AG04449 (cell line): Measurements from ENCODE around the gene FRMD5.

Experiments used
- CTCF ChIA-PET: fragments of 350-600 bp; formaldehyde crosslinking; extraction: SDS; loops from one replicate; lab custom pipeline; 2021; ENCODE audit warnings: antibody characterized with exemption; lab: Yijun Ruan, JAX
- POLR2A ChIA-PET: fragments of 400-600, 350-600 bp; formaldehyde crosslinking; extraction: SDS; loops from one replicate; lab custom pipeline; 2020; ENCODE audit warnings: antibody characterized with exemption, inconsistent platforms; lab: Yijun Ruan, JAX
- DNase-seq: peaks from one replicate; pipeline ENCODE4 v3.0.0-alpha.2; 2010; ENCODE audit warnings: low read depth, low spot score
- H3K4me3 ChIP-seq: 2 replicates; pipeline ENCODE4 v1.5.1; 2011; ENCODE audit warnings: low read depth, mild to moderate bottlenecking, control low read depth, low read length
- TF ChIP-seq, protein P1 (sequence below): IDR thresholded peaks from one replicate; pipeline ENCODE4 v1.5.1; 2011; ENCODE audit warnings: mild to moderate bottlenecking, moderate library complexity, low read length, control low read depth, inconsistent platforms; ENCODE audit not compliant: insufficient read depth; ENCODE audit errors: missing control alignments

FRMD5 gene

DNA sequence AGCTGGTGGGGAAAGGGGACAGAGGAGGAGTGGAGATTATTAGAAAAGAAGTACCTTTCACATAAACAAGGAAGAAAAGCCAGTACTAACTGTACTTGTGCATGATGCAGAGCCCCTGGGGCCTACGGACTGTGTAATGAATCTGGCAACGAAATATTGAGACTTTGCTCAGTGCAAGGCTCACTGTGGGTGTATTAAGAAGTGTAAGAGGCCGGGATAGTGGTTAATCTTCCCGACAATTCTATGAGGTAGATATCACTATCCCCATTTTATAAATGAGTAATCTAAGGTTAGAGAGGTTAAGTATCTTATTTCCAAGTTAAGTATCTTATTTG is 278.8 kb downstream of the FRMD5 start:
- TF ChIP-seq, protein P1, sequence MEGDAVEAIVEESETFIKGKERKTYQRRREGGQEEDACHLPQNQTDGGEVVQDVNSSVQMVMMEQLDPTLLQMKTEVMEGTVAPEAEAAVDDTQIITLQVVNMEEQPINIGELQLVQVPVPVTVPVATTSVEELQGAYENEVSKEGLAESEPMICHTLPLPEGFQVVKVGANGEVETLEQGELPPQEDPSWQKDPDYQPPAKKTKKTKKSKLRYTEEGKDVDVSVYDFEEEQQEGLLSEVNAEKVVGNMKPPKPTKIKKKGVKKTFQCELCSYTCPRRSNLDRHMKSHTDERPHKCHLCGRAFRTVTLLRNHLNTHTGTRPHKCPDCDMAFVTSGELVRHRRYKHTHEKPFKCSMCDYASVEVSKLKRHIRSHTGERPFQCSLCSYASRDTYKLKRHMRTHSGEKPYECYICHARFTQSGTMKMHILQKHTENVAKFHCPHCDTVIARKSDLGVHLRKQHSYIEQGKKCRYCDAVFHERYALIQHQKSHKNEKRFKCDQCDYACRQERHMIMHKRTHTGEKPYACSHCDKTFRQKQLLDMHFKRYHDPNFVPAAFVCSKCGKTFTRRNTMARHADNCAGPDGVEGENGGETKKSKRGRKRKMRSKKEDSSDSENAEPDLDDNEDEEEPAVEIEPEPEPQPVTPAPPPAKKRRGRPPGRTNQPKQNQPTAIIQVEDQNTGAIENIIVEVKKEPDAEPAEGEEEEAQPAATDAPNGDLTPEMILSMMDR, result no peak
- POLR2A ChIA-PET, result no interaction called here
- CTCF ChIA-PET, result interaction anchor here (0.8 to 1.9 kb wide), 2 partner anchors 12 to 150 kb away, joined by 4 to 6 read pairs; no protein-coding TSS in a partner anchor
- DNase-seq, result no peak
- no peak overlapping the region for H3K4me3 ChIP-seq

DNA sequence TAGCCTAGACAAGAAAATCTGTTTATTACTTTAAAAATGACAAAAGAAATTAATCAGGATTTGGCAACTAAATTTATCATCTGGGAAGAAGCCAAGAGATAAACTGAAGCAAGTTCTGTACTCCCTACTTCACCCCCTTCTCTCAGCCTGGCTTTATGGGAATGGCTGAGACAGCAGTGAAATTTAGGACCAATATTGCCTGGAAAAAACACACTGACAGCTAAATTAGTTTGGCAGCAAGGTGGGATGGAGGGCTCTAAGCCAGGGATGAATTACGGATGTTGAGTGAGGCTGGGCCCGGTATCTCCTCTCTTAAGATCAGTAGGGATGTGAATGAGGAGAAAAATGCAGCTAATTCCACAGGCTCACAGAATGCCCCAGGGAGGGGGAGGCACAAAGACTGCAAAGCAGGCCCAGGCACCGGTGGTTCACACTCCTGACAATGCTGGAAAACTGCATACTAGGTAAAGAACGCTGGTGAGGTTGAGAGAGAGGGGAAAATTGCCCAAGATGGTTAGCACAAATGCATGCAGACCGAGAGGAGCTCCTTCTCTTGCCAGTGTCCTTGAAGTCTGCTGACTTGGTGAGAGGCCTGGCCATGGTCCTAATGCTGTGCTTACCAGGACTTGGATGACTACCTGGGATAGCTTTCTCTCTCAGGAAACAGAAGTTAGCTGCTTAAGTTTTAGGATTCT is 279.3 kb downstream of the FRMD5 start:
- DNase-seq, result no peak
- no peak overlapping the region for H3K4me3 ChIP-seq
- TF ChIP-seq, protein P1, result no peak
- CTCF ChIA-PET, result interaction anchor here (0.8 to 1.9 kb wide), 3 partner anchors 11 to 150 kb away, joined by 3 to 6 read pairs (median 4); no protein-coding TSS in a partner anchor
- POLR2A ChIA-PET, result no interaction called here

DNA sequence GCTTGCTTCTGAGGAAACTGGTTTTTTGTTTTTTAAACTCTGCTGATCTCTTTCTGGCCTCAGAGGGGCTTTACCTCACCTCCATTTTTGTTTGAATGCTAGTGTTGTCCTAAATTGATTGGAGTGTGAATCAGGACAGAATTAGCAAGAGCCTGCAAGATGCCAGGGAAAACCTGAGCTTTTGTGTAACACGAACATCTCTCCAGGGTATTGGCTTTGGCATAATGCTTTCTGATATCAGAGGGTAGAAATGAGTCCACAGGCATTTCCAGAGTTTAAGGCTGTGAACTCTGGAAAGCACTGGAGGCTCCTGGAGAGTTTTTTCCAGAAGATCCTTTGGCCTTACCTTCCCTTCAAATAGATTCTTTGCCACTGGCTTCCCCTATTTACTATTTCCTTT is 281.1 kb downstream of the FRMD5 start:
- no peak for DNase-seq
- TF ChIP-seq, protein P1, result no peak
- ChIA-PET POLR2A (no interaction called here), CTCF (interaction anchor here (0.8 to 2.1 kb wide), 7 partner anchors 8 to 305 kb away, joined by 3 to 17 read pairs (median 3); no protein-coding TSS in a partner anchor)
- no peak overlapping the region for H3K4me3 ChIP-seq

DNA sequence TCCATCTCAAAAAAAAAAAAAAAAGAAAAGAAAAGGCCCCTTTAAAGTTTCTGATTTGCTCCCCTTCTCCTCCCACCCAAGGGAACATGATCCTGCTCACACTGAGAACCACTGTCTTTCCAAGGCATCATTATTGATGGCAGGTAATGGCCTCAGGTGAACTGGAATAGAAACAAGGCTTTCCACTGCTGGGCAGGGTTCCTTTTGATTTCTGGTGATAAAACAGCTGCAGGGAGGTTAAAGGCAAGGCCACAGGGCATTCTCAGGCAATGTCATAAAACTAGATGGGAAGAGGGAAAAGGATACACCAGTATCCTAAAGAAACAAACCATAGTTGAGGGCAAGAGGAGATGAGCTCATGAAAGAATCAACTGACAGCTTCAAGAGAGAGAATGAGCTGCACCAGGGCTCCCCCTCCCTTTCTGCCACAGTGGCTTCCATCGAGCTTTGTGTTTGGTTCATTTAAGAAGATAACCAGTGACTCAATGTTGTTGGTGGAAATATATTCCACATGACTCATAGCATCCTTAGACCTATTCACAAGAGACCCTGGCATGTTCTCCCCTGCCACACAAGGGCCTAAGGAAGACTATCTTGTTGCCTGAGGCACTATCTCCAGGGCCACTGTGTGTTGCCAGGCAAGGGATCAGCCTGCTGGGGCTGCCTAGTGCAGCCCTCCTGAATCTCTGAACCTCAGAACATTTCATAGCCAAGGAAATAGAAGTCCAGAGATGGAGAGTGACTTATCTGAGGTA is 281.9 kb downstream of the FRMD5 start:
- DNase-seq, result peak; percentile 92
- H3K4me3 ChIP-seq, result no peak overlapping the region
- ChIA-PET CTCF (interaction anchor here (0.7 to 2.1 kb wide), 8 partner anchors 9 to 308 kb away, joined by 3 to 17 read pairs (median 3); no protein-coding TSS in a partner anchor), POLR2A (interaction anchor here (0.9 to 1.0 kb wide), 3 partner anchors 46 to 374 kb away, joined by 4 to 7 read pairs (median 4); no protein-coding TSS in a partner anchor)
- TF ChIP-seq, protein P1, result no peak

DNA sequence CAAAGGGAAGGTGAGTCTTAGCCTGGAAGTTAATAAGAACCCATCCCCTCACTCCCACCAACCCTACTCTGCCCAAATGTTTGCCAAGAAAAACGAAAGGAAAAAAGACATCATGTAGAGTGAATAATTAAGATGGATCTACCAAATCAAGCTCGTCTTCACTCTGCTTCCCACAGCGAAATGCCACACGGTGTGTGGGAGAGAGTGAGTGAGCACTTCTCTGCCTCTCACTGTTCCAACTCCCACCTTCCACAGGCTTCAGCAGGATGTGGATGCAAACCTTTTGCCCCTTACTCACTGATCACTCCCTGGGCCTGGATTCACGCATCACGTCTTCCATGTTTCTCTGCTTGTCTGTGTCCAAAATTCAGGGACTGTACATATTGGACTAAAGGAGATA is 282.9 kb downstream of the FRMD5 start:
- TF ChIP-seq, protein P1, result no peak
- ChIA-PET POLR2A (interaction anchor here (1.3 kb wide), 1 partner anchor 9 kb away, joined by 5 read pairs; no protein-coding TSS in a partner anchor), CTCF (interaction anchor here (2.7 to 3.0 kb wide), 2 partner anchors 9 to 154 kb away, joined by 17 to 25 read pairs; no protein-coding TSS in a partner anchor)
- H3K4me3 ChIP-seq, result no peak overlapping the region
- DNase-seq, result no peak
